ENCODE results near the gene NUDT6.
A peak's percentile ranks its signal among the peaks of the same experiment; 100 is the strongest.
"Not testable (repeated sequence)": the region's sequence is repeated elsewhere in the genome, so short reads cannot be mapped to it uniquely, and the experiment has no call there.

NUDT6 gene

GRCh38 chr4:122921971-122922876, at the start of gene NUDT6:
NUDT6 (minus strand) TSS chr4:122922597; CDS start chr4:122922572, 25 bp downstream.
- intact Hi-C loops (cut with DNase I): loop anchor here (5.0 kb wide), 2 partner anchors 95 to 190 kb away; partner anchors contain the start of genes BBS12 and FGF2
- peak; percentile 55 to 96 (median 72) for DNase-seq

DNA sequence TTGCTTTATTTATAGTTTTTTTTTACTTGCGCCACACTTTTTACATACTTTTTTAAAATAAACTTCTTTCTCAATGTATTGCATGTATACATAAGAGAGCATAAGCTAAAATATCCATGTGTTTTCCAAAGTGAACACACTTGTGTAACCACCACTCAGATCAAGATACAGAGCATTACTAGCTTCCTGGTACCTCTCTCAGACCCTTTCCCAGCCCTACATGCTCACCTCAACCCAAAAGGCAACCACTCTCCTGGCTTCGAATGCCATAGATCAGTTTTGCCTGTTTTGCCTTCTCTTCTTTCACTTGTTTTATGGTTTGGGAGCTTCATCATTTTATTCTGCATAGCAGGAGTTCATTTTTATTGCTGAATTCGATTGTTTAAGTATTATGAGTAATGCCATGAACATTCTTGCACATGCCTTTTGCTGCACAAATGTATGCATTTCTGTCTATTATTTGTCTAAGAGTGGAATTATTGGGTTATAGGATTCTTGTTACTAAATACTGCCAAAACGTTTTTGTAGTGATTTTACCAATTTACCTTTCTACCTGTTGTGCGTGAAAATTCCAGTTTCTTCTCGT, 45.9 kb upstream of the NUDT6 start:
- DNase-seq: no peak
- intact Hi-C loops (cut with DNase I): no loop called here

- no peak for DNase-seq
- intact Hi-C loops (cut with DNase I): no loop called here
Observed at GRCh38 chr4:122967231-122967630, 44.8 kb upstream of the NUDT6 start.

- no peak for DNase-seq
- intact Hi-C loops (cut with DNase I): no loop called here
Observed at GRCh38 chr4:122966201-122966600, 43.8 kb upstream of the NUDT6 start.

DNA sequence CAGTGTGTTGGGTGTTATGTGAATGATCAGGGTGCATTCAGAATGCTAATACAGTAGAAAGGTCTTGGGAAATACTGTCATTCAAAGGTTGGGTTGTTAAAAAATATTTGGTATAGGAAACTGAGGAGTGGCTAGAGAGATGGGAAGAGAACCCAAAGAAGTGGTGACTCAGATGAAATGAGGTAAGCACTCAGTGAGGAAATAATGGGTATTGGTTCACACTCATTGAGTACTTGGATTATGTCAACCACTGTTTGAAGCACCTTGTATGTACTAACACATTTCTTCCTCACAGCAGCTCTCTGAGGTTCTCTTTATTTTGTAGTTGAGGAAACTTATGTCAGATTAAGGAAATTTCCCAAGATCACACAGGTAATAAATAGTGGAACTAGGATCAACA, 40.8 kb upstream of the NUDT6 start:
- intact Hi-C loops (cut with DNase I): no loop called here
- no peak for DNase-seq

GRCh38 chr4:122960611-122961000, 38.2 kb upstream of the NUDT6 start:
- intact Hi-C loops (cut with DNase I): no loop called here

GRCh38 chr4:122959981-122960610, 37.7 kb upstream of the NUDT6 start:
- no peak for DNase-seq
- intact Hi-C loops (cut with DNase I): no loop called here

More at GRCh38 chr4:122960611-122961000, 38.2 kb upstream of the NUDT6 start:
- no peak for DNase-seq

DNA sequence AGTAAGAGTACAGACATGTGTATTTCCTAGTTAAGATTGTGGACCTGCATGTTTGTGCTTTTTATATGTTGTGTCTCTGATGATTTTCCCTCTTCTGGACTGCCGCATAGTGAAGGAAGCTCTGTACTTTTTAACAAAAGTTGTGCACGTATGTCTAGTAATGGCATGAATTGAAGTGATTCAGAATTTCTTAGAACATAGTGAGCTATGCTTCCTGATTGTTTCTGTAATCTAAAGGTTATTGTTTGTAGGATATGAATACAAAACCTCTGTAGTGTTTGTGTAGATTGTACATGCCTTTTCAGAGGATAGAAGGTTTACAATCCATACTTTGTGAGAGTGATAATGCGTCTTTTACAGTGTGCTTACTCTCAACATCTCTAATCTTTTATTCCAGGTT, 37.0 kb upstream of the NUDT6 start:
- intact Hi-C loops (cut with DNase I): no loop called here
- DNase-seq: no peak

DNA sequence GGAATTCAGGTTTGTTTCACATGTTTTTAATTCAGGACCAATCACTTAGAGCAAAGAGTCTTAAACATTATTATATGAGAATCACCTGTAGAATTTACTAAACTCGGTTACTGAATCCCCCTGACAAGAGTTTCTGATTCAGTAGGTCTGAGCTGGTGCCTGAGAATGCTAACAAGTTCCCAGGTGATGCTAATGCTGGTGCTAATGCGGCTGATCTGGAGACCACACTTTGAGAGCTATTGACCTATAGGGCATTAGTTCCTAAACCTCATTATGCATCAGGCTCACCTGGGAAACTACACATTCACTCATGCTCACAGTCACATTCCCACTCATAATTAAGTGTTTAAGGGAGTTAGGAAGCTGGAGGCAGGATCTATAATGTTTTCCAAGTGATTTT, 36.1 kb upstream of the NUDT6 start:
- intact Hi-C loops (cut with DNase I): no loop called here
- no peak for DNase-seq

DNA sequence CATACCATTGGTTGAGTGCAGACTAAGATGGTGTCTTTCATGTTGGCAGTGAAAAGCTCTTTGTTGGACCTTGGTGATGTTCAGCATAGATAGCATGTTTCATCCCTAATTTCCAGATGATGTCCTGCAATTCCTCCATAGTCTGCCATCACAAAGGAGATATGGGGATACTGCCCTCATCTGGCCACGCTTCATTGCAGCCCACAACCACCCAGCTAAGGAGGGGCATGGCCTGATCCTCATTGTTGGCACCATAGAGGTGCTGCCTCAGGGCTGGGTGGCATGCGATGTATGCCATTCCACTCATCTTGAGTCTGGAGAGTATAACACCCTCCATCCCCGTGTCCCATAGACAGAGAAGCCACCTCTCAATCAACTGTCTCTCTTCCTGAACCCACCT, 31.5 kb upstream of the NUDT6 start:
- intact Hi-C loops (cut with DNase I): no loop called here
- DNase-seq: no peak

- no peak for DNase-seq
- intact Hi-C loops (cut with DNase I): no loop called here
Observed at GRCh38 chr4:122952028-122952427, 29.6 kb upstream of the NUDT6 start.

DNA sequence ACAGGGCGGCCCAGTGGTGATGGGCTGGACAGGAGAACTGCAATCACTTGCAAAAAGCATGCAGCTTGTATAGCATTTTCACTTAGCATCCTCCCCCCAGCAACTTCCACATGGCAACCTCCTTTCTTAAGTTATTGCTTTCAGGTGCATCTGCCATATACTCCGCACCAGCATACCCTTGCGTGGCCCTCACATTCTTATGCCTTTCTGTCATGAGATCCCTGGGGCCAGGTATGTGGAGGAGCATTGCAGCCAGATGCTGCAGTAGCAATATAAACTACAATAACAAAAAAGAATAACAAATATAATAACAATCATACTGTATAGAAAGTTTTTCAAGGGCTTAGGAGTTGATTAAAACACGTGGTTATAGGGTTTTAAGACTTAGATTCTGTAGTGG, 26.3 kb upstream of the NUDT6 start:
- intact Hi-C loops (cut with DNase I): no loop called here
- no peak for DNase-seq

DNA sequence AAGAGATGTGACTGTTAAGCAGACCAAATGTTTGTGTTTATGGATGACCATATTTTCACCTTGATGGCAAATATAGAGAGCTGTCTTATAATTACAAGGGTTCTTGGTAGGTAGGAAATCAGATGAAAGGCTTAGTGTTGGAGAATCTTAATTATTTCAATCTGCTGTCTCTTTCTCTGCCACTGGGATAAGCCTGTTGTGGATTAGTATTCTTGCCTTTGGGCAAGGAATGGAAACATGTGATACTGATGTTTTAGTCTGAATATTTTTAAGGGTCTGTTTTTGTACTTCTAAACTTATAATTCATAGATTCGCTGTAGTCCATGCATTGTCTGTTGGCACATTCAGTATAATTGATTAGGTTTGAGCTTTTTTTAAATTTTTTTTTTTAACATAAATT, 23.7 kb upstream of the NUDT6 start:
- no peak for DNase-seq
- intact Hi-C loops (cut with DNase I): no loop called here

DNA sequence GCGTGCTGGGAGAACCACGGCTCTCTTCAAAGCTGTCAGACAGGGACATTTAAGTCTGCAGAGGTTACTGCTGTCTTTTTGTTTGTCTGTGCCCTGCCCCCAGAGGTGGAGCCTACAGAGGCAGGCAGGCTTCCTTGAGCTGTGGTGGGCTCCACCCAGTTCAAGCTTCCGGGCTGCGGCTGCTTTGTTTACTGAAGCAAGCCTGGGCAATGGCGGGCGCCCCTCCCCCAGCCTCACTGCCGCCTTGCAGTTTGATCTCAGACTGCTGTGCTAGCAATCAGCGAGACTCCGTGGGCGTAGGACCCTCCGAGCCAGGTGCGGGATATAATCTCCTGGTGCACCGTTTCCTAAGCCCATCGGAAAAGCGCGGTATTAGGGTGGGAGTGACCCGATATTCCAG, 22.7 kb upstream of the NUDT6 start:
- DNase-seq: peak in 1 of 10 donors; percentile 43
- intact Hi-C loops (cut with DNase I): not testable (repeated sequence)

DNA sequence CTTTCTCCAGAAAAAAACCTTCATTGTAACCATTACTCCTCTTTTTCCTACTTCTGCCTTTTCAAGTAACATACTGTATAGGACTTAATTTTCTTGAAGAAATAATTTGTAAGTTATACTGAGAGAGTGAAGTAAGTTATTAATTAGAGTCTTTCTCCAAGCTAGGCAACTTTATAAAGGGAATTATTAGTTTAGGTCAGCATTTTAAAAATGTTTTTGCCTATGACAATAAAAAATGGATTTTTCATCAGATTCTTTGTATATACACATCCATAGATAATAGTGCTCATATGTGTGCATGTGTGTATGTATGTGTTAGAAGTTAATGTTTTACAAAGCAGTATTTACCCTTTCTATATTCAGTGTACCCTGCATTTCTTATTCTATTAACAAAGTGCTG, 10.4 kb upstream of the NUDT6 start:
- DNase-seq: no peak
- intact Hi-C loops (cut with DNase I): loop anchor here (10.0 kb wide), 1 partner anchor 328 kb away; no protein-coding TSS in a partner anchor

DNA sequence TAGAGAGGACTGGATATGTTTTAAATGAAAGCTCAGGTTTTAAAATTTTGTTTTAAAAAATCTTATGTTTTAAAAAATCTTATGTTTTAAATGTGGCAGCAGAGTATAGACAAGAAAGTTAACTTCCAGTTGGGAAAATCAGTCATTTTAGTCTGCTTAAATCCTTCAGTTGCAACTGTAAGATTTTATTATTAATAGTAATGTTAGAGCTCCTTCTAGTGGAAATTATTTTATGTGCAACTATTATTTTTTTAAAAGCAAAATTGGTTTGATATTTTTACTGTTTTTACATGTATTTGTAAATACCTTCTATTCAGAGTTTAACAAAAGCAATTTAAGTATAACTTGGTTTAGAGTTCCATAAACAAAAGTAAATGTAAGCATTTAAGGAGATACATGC, 8.5 kb upstream of the NUDT6 start:
- intact Hi-C loops (cut with DNase I): loop anchor here (1.0 to 10.0 kb wide), 2 partner anchors 173 to 326 kb away; no protein-coding TSS in a partner anchor

DNA sequence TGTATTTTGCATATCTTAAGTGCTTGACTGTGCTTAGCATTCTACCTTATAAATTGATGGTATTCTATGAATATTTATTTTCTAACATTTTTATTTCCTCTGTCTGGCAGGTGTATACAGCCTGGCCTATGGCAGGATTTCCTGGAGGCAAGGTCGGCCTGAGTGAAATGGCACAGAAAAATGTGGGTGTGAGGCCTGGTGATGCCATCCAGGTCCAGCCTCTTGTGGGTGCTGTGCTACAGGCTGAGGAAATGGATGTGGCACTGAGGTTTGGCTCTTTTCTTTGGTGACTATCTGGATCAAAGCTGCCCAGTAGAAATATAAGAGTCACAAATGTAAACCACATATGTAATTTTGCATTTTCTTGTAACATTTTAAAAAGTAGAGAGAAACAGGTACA, 6.5 kb upstream of the NUDT6 start:
- intact Hi-C loops (cut with DNase I): no loop called here
- no peak for DNase-seq

More for the DNA sequence above, 8.5 kb upstream of the NUDT6 start:
- DNase-seq: no peak

DNA sequence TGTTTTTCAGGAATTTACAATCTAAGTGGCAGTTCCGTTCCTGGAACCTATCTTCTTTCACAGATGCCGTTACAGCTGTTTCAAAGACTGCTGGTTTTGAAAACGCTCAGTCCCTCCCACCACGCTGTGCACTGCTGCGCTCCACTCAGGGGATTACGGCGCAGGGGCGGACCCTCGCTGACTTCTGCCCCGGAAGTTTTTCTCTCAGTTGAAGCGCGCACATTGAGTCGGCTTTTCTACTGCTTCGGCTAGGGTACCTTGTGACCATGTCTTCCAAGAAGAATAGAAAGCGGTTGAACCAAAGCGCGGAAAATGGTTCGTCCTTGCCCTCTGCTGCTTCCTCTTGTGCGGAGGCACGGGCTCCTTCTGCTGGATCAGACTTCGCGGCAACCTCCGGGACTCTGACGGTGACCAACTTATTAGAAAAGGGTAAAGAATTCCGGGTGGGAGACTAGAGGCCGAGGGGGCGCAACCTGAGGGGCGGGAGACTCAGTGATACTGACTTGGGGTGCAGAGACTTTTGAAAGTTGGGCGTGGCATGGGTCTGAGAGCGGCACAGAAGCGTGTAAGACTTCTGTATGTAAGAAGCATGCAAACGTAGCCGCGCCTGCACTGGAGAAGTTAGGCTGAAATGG, 597 bp upstream of the NUDT6 start:
- DNase-seq: peak; percentile 85 to 98 (median 90)
- intact Hi-C loops (cut with DNase I): loop anchor here (5.0 kb wide), 2 partner anchors 96 to 191 kb away; partner anchors contain the start of genes BBS12 and FGF2

DNA sequence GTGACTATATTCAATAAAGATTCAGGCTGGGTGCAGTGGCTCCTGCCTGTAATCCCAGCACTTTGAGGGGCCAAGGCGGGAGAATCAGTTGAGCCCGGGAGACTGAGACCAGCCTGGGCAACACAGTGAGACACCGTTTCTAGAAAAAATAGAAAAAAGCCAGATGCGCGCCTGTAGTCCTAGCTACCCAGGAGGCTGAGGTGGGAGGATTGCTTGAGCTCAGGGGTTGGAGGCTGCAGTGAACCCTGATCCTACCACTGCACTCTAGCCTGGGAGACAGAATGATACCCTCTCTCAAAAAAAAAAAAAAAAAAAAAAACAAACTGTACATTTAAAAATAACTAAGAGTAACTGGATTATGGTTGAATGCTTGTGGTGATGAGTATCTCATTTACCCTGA, 1.1 kb downstream of the NUDT6 start:
- intact Hi-C loops (cut with DNase I): loop anchor here (5.0 kb wide), 2 partner anchors 94 to 189 kb away; partner anchors contain the start of genes BBS12 and FGF2
- DNase-seq: no peak

DNA sequence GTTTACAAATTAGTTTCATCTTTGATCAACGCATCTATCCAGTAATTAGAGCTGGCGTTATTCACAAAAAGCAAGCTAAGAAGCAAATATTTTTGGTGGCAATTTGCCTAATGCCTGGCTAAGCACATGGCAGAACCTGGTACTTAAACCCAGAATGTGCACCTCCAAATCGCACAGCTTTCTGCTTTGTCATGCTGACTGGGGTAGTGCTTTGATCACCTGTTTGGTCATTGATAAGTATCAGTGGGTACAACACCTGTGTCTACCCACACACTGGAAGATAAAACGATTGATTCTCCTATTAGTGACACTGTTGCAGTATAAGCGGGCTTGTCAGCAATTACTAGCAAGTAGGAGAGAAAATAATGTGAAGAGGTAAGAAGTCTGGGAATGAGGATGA, 1.9 kb downstream of the NUDT6 start:
- intact Hi-C loops (cut with DNase I): loop anchor here (5.0 kb wide), 2 partner anchors 93 to 188 kb away; partner anchors contain the start of genes BBS12 and FGF2
- no peak for DNase-seq

- no peak for DNase-seq
- intact Hi-C loops (cut with DNase I): no loop called here
Observed at GRCh38 chr4:122917731-122918130, 4.7 kb downstream of the NUDT6 start.

All from posterior cingulate gyrus (tissue), 11 donors.